Ascending aorta (tissue), 2 donors: ENCODE results near the gene SRM. TPM values are rescaled to one million over a fixed set of nuclear protein-coding genes. Genes with fewer than 3 reads are reported as not detected.

Experiments used
- DNase-seq, 2 donors: peaks; one replicate each; pipeline ENCODE4 v3.0.0-alpha.2; 2019; ENCODE audit warnings: low spot score in 2 of 2
- H3K27ac ChIP-seq, 2 donors: fragments of 200-600 bp; sonication (generic); one replicate each; pipeline ENCODE4 v1.5.1; 2016 to 2017; ENCODE audit warnings: mild to moderate bottlenecking in 1 of 2
- H3K27me3 ChIP-seq: fragments of 200-600 bp; sonication (generic); one replicate; pipeline ENCODE4 v1.5.1; 2017
- H3K36me3 ChIP-seq, 2 donors: fragments of 200-600 bp; sonication (generic); one replicate each; pipeline ENCODE4 v1.5.1; 2016
- H3K4me1 ChIP-seq, 2 donors: fragments of 200-600 bp; sonication (generic); one replicate each; pipeline ENCODE4 v1.5.1; 2016 to 2017; ENCODE audit warnings: mild to moderate bottlenecking in 1 of 2
- H3K4me3 ChIP-seq, 2 donors: fragments of 200-600 bp; sonication (generic); one replicate each; pipeline ENCODE4 v1.5.1; 2016 to 2017; ENCODE audit warnings: mild to moderate bottlenecking in 1 of 2
- H3K9me3 ChIP-seq, 2 donors: fragments of 200-600 bp; sonication (generic); one replicate each; pipeline ENCODE4 v1.5.1; 2016
- CTCF ChIP-seq, 3 experiments: fragments of 200-600 bp in 2 of 3; fragments of 450-650 bp in 1 of 3; sonication (generic) in 2 of 3; IDR thresholded peaks; one replicate each; pipeline ENCODE4 v1.5.1; 2016 to 2019; ENCODE audit warnings: antibody characterized with exemption in 3 of 3, mild to moderate bottlenecking in 1 of 3, moderate library complexity in 1 of 3
- intact Hi-C: fragments of 100-400 bp; cut with DNase I; formaldehyde crosslinking; loops from one replicate; pipeline ENCODE4 v1.15.1; 2023
- total RNA-seq: library from RNA; depleted of rRNA; stranded (reverse); fragments of >200 nt; gene quantifications from one replicate; pipeline ENCODE4 v1.1.0, GENCODE V29; 2016

SRM gene
- total RNA-seq = 175 TPM

- peak within 1 kb of the TSS; percentile 95 to 100 for H3K4me3 ChIP-seq
- peak in 2 of 3 experiments; percentile 28 to 84 for TF ChIP-seq CTCF (IDR thresholded peaks at IDR 0.05)
- peak within 1 kb of the TSS; percentile 52 to 66 for H3K27ac ChIP-seq
- intact Hi-C loops = loop anchor here (1.0 kb wide), 2 partner anchors 23 to 39 kb away; partner anchors contain the start of gene EXOSC10
- H3K4me1 ChIP-seq = peaks cover 11 to 16% of the 10 kb centered on the region in 2 donors
- no peaks in the 10 kb centered on the region for H3K27me3 ChIP-seq
- no peaks in the 10 kb centered on the region for H3K9me3 ChIP-seq
- H3K36me3 ChIP-seq = peaks cover 16 to 31% of the 10 kb centered on the region in 2 donors
- peak; percentile 66 to 95 for DNase-seq
Measured at GRCh38 chr1:11059968-11060830, at the start of gene SRM. TSS of gene SRM (minus strand) at chr1:11060018. CDS start at chr1:11059943, 75 bp downstream.

GRCh38 chr1:11109047-11109760 lies 49.4 kb upstream of the SRM start:
- peaks cover 71 to 74% of the 10 kb centered on the region in 2 donors for H3K36me3 ChIP-seq

GRCh38 chr1:11107599-11107998 lies 47.8 kb upstream of the SRM start:
- Histone ChIP-seq H3K27me3 (no peaks in the 10 kb centered on the region), H3K4me3 (no peak overlapping the region), H3K4me1 (no peaks in the 10 kb centered on the region), H3K9me3 (no peaks in the 10 kb centered on the region), H3K27ac (no peak overlapping the region), H3K36me3 (peaks cover 56 to 60% of the 10 kb centered on the region in 2 donors)
- TF ChIP-seq CTCF (IDR thresholded peaks at IDR 0.05) = no peak
- intact Hi-C loops = loop anchor here (10.0 kb wide), 1 partner anchor 73 kb away; no protein-coding TSS in a partner anchor
- peak in 1 of 2 donors; percentile 40 for DNase-seq

More at GRCh38 chr1:11109047-11109760, 49.4 kb upstream of the SRM start:
- H3K9me3 ChIP-seq = no peaks in the 10 kb centered on the region
- no peak overlapping the region for H3K4me3 ChIP-seq
- no peak overlapping the region for H3K27ac ChIP-seq
- intact Hi-C loops = loop anchor here (10.0 kb wide), 1 partner anchor 74 kb away; no protein-coding TSS in a partner anchor
- no peaks in the 10 kb centered on the region for H3K4me1 ChIP-seq
- TF ChIP-seq CTCF (IDR thresholded peaks at IDR 0.05) = no peak
- no peaks in the 10 kb centered on the region for H3K27me3 ChIP-seq
- peak in 1 of 2 donors; percentile 2 for DNase-seq

- H3K36me3 ChIP-seq = peaks cover 40 to 43% of the 10 kb centered on the region in 2 donors
- DNase-seq = peak in 1 of 2 donors; percentile 18
Measured at GRCh38 chr1:11105586-11105985, 45.8 kb upstream of the SRM start.

More at GRCh38 chr1:11105586-11105985, 45.8 kb upstream of the SRM start:
- intact Hi-C loops = loop anchor here (10.0 kb wide), 1 partner anchor 71 kb away; no protein-coding TSS in a partner anchor
- Histone ChIP-seq H3K4me3 (no peak overlapping the region), H3K9me3 (no peaks in the 10 kb centered on the region), H3K27me3 (no peaks in the 10 kb centered on the region), H3K4me1 (no peaks in the 10 kb centered on the region), H3K27ac (no peak overlapping the region)
- TF ChIP-seq CTCF (IDR thresholded peaks at IDR 0.05) = no peak
